Mucosa of stomach (tissue), 1 donor: ENCODE measurements around the gene PILRA.
"Not testable (repeated sequence)": the region's sequence is repeated elsewhere in the genome, so short reads cannot be mapped to it uniquely, and the experiment has no call there.

Source experiments
- H3K27me3 ChIP-seq: one replicate; pipeline ENCODE4 v1.7.0; 2013; ENCODE audit warnings: mild to moderate bottlenecking, low read length; ENCODE audit not compliant: control insufficient read depth, insufficient read depth
- H3K36me3 ChIP-seq: one replicate; pipeline ENCODE4 v1.7.0; 2013; ENCODE audit warnings: low read length; ENCODE audit not compliant: control insufficient read depth, insufficient read depth
- H3K4me1 ChIP-seq: one replicate; pipeline ENCODE4 v1.7.0; 2013; ENCODE audit warnings: mild to moderate bottlenecking, low read length; ENCODE audit not compliant: control insufficient read depth, insufficient read depth
- H3K4me3 ChIP-seq: one replicate; pipeline ENCODE4 v1.7.0; 2013; ENCODE audit warnings: low read length
- H3K9ac ChIP-seq: one replicate; pipeline ENCODE4 v1.7.0; 2013; ENCODE audit warnings: mild to moderate bottlenecking, low read length, moderate library complexity
- H3K9me3 ChIP-seq: one replicate; pipeline ENCODE4 v1.7.0; 2013; ENCODE audit warnings: mild to moderate bottlenecking, low read length, moderate library complexity; ENCODE audit not compliant: control insufficient read depth
- donor health status: Pancreatic carcinoma.

PILRA gene

DNA sequence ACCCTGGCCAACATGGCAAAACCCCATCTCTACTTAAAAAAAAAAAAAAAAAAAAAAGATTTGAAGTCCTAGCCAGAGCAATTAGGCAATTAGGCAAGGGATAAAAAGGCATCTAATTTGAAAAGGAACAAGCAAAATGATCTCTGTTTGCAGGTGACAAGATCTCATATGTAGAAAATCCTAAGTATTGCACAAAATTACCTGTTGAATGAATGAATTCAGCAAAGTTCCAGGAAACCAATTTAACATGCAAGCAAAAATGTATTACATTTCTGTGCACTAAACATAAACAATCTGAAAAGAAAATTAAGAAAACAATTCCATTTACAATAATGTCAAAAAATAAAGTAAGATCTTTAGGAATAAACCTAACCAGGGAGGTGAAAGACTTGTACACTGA is 10.2 kb upstream of the PILRA start:
- no peaks in the 10 kb centered on the region for H3K4me1 ChIP-seq
- no peaks in the 10 kb centered on the region for H3K9me3 ChIP-seq
- H3K4me3 ChIP-seq, result no peak overlapping the region
- no peaks in the 10 kb centered on the region for H3K27me3 ChIP-seq
- no peak overlapping the region for H3K9ac ChIP-seq
- peaks cover 8% of the 10 kb centered on the region for H3K36me3 ChIP-seq

DNA sequence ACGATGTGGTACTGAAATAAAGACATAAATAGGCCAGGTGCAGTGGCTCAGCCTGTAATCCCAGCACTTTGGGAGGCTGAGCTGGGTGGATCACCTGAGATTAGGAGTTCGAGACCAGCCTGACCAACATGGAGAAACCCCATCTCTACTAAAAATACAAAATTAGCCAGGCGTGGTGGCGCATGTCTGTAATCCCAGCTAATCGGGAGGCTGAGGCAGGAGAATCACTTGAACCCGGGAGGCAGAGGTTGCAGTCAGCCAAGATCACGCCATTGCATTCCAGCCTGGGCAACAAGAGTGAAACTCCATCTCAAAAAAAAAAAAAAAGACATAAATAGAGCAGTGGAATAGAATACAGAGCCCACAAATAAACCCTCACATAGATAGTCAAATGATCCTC is 9.5 kb upstream of the PILRA start:
- H3K4me1 ChIP-seq, H3K4me3 ChIP-seq, H3K36me3 ChIP-seq, H3K9me3 ChIP-seq, H3K9ac ChIP-seq, H3K27me3 ChIP-seq: not testable (repeated sequence)

DNA sequence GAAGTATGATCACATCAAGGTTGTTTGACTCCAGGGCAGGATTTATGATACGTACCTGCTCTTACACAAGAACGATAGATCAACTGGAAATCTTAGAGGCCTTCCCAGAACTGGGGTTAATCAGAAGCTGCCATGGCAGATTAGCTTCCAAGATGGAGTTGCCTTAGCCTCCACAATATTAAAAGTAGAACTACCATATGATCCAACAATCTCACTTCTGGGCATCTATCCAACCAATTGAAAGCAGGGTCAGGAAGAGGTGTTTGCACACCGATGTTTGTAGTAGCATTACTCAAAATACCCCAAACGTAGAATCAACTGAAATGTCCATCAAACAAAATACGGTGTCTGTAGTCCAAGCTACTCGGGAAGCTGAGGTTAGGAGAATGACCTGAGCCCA is 8.8 kb upstream of the PILRA start:
- Histone ChIP-seq H3K27me3 (no peaks in the 10 kb centered on the region), H3K36me3 (peaks cover under 1% of the 10 kb centered on the region), H3K9me3 (no peaks in the 10 kb centered on the region), H3K9ac (no peak overlapping the region), H3K4me1 (no peaks in the 10 kb centered on the region), H3K4me3 (no peak overlapping the region)

DNA sequence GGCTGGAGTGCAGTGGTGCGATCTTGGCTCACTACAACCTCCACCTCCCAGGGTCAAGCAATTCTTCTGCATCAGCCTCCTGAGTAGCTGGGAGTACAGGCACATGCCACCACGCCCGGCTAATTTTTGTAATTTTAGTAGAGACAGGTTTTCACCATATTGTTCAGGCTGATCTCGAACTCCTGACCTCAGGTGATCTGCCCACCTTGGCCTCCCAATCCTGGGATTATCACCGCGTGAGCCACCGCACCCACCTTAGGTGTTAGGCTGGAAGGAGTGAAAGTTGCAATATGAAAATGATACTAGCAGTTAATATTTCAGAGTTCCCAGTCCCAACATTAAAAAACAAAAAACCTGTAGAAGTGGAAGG is 7.3 kb upstream of the PILRA start:
- not testable (repeated sequence) for H3K4me3 ChIP-seq, H3K36me3 ChIP-seq, H3K9me3 ChIP-seq, H3K9ac ChIP-seq, H3K27me3 ChIP-seq, H3K4me1 ChIP-seq

DNA sequence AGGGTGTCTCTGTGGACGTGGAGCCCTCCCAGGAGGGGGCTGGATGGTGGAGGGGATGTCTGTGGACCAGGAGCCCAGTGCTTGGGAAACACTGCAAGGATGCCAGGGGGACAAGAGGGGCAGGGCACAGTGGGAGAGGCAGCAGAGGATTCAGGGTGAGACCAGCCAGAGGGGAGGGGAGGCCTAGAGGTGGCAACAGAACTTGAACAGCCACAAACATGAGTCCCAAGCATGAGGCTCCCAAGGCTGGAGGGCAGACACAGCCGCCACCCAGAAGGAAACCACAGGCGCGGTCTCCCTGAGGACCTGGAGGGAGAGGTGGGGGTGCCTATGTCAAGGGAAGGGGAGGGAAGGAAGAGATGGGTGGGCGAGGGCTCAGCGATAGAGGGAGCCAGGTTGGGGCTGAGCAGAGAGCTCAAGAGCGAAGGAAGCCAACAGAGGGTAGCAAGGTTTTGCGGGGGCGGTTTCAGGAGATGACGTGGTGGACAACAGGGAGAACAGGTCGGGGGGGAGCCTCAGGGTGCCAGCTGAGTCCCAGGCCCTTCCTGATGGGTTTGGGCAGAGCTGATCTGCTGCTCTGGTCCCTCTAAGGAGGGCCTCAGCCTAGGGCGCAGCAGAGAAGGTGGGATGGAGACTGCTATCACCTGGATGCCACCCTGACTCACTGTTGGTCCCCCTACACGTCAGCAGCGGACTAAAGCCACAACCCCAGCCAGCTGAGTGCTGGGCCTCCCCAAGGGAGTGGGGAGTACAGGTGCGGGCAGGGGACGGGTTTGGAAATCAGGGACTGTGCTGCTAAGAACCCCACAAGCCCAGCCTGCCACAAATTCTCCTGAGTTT is 6.7 kb upstream of the PILRA start:
- Histone ChIP-seq H3K36me3 (no peaks in the 10 kb centered on the region), H3K27me3 (no peaks in the 10 kb centered on the region), H3K9ac (no peak overlapping the region), H3K4me3 (no peak overlapping the region), H3K4me1 (no peaks in the 10 kb centered on the region), H3K9me3 (no peaks in the 10 kb centered on the region)

DNA sequence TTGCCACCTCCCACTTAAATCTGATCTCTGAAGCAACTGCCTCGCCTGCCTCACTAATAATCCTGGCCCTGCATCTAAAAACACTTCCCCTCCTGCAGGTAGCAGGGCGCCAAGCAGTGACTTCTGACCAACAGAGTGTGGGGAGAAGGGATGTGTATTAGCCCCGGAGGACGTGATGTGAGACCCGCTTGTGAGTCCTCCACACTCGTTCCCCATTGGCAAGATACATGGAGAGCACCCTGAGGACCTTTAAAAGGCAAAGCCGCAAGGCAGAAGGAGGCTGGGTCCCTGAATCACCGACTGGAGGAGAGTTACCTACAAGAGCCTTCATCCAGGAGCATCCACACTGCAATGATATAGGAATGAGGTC is 6.1 kb upstream of the PILRA start:
- Histone ChIP-seq H3K36me3 (no peaks in the 10 kb centered on the region), H3K27me3 (no peaks in the 10 kb centered on the region), H3K9me3 (no peaks in the 10 kb centered on the region), H3K4me1 (no peaks in the 10 kb centered on the region), H3K4me3 (no peak overlapping the region), H3K9ac (no peak overlapping the region)

DNA sequence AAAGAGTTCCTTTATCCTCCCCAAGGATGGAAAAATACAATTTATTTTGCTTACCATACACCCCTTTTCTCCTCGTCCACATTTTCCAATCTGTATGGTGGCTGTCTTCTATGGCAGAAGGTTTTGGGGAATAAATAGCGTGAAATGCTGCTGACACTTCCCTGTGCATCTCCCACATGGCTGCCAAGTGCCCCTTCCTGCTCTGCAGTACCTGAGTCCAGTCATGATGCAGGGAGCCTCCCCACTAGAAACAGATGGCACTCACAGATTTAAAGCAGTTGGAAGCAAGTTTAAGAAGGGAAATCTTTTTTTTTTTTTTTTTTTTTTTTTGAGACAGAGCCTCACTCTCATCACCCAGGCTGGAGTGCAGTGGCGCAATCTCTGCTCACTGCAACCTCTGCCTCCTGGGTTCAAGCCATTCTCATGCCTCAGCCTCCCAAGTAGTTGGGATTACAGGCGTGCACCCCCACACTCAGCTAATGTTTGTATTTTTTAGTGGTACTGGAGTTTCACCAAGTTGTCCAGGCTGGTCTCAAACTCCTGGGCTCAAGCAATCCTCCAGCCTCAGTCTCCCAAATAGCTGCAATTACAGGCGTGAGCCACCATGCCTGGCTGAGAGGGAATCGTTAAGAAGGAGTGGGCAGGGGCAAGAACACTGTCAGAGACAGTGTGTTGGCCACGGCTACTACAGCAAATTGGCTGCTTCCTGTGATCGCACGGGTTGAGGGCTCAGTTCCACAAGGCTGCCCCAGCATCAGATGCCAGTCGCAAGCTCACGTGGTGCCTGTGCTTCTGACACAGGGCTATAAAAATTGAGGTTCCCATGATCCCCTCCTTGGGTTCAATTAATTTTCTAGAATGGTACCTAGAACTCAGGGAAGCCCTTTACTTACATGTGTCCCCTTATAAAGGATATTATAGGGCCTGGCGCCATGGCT is 5.3 kb upstream of the PILRA start:
- Histone ChIP-seq H3K27me3 (no peaks in the 10 kb centered on the region), H3K36me3 (no peaks in the 10 kb centered on the region), H3K9me3 (no peaks in the 10 kb centered on the region), H3K4me1 (no peaks in the 10 kb centered on the region), H3K4me3 (no peak overlapping the region), H3K9ac (no peak overlapping the region)

DNA sequence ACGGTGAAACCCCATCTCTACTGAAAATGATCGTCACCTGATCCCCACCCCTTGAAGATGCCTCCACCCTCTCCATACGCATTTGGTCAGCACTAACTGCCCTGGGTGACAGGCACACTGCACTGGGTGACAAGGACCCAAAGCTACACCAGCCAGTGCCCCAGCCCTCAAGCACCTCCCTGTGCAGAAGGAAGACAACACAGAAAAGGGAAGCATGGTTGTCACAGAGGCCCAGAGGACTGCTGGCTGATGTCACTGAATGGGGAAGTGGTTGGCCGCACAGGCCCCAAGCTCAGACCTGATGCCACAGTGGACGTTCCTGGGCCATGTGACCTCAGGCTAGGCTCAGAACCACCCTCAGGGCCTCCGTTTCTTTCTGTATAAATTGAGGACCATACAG is 4.2 kb upstream of the PILRA start:
- Histone ChIP-seq H3K36me3 (no peaks in the 10 kb centered on the region), H3K9me3 (no peaks in the 10 kb centered on the region), H3K9ac (no peak overlapping the region), H3K4me3 (no peak overlapping the region), H3K27me3 (no peaks in the 10 kb centered on the region), H3K4me1 (no peaks in the 10 kb centered on the region)

DNA sequence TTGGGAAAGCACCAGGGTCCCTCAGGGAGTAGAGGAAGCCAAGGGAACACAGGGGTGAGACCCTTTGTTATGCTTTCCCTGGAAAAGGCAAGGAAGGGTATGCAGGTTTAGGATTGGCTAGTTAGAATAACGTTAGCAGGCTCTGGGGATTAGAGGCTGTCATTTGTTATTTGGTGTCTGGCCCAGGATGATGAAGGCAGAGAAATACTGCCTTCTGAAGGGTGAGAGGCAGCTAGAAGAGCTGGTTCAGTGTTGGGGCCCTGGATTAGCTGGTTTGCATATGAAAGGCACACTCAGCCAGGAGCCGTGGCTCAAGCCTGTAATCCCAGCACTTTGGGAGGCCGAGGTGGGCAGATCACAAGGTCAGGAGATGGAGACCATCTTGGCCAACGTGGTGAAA is 3.0 kb upstream of the PILRA start:
- no peaks in the 10 kb centered on the region for H3K27me3 ChIP-seq
- H3K9me3 ChIP-seq, result no peaks in the 10 kb centered on the region
- H3K36me3 ChIP-seq, result no peaks in the 10 kb centered on the region
- H3K9ac ChIP-seq, result no peak overlapping the region
- H3K4me1 ChIP-seq, result no peaks in the 10 kb centered on the region
- no peak overlapping the region for H3K4me3 ChIP-seq

DNA sequence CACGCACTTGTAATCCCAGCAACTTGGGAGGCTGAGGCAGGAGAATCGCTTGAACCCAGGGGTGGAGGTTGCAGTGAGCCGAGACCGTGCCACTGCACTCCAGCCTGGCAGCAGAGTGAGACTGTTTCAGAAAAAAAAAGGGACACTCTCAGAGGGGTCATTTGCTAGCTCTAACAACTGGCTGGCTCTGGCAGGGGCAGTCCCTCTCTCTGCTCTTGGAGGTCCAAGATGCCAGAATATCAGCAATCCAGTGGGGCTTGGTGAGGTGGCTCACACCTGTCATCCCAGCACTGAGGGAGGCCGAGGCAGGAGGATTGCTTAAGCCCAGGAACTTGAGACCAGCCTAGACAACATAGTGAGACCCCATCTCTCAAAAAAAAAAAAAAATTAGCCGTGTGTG is 2.5 kb upstream of the PILRA start:
- no peaks in the 10 kb centered on the region for H3K4me1 ChIP-seq
- H3K4me3 ChIP-seq, result no peak overlapping the region
- H3K27me3 ChIP-seq, result no peaks in the 10 kb centered on the region

DNA sequence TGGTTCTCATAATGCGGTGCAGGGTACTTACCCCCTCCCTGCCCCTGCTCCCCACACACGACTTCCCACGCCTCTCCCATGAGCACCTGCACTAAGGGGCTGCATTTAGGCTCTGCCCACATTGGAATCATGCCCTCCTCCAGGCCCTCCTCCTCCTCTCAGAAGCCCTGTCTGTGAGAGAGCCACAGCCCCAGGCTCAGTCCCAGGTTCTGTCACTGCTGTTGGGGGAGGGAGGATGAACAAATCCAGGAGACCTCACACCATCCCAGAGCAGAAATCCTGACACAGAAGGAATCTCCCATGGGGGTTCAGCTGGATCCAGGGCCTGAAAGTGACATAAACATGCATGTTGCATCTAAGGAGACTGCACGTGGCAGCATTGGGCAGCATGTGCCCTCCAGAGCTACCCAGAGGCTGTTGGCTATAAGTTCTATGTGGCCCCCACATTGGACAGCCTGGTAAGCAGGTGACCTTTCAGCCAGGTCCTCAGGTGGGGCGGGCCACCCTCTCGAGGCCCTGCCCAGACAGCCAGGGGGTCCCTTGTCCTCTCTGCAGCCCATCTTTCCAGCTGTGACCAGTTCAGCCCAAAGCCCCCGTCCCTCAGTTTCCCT is 1.6 kb upstream of the PILRA start:
- Histone ChIP-seq H3K4me3 (no peak overlapping the region), H3K4me1 (no peaks in the 10 kb centered on the region), H3K9me3 (no peaks in the 10 kb centered on the region), H3K36me3 (no peaks in the 10 kb centered on the region), H3K27me3 (no peaks in the 10 kb centered on the region), H3K9ac (no peak overlapping the region)

More for the DNA sequence above, 2.5 kb upstream of the PILRA start:
- Histone ChIP-seq H3K9me3 (no peaks in the 10 kb centered on the region), H3K36me3 (no peaks in the 10 kb centered on the region), H3K9ac (no peak overlapping the region)

DNA sequence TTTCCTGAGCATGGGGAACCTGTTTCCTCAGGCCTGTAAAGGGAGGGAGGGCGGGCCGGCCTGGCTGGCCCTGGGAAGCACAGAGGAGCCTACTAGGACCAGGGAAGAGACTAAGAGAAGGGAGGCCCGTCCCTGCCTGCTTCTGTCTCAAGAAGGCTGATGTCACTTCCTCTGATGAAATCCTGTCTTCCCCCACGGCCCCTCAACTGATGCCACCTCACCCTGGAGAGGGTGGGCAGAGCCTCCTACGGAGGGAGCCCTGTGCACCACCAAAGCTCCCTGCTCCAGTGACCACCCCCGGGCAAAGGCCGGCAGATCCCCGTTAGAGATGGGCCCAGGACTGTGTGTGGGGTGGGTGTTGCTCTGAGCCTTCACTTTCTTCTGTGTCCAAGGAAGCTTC is 1.0 kb upstream of the PILRA start:
- no peak overlapping the region for H3K9ac ChIP-seq
- no peaks in the 10 kb centered on the region for H3K36me3 ChIP-seq
- no peak overlapping the region for H3K4me3 ChIP-seq

More for the DNA sequence above, 1.0 kb upstream of the PILRA start:
- H3K4me1 ChIP-seq, result no peaks in the 10 kb centered on the region
- H3K9me3 ChIP-seq, result no peaks in the 10 kb centered on the region
- no peaks in the 10 kb centered on the region for H3K27me3 ChIP-seq
